Activated naive CD4-positive, alpha-beta T cell treated with anti-CD3 and anti-CD28 coated beads, Interleukin-2, amount 10 ng/mL, durations not matched to agents 7 days and 5 days (primary cell): ENCODE results near the gene SSBP3.
"Not testable (repeated sequence)": the region's sequence is repeated elsewhere in the genome, so short reads cannot be mapped to it uniquely, and the experiment has no call there.

Experiments used
- CTCF ChIA-PET: fragments of 350-600 bp; sonication (Branson Sonifier 250); formaldehyde crosslinking; loops from one replicate; lab custom pipeline; 2021; ENCODE audit warnings: antibody characterized with exemption; lab: Charles Lee
- DNase-seq: peaks from one replicate; pipeline ENCODE4 v3.0.0-alpha.2; 2020
- H3K27ac Mint-ChIP-seq: one replicate; pipeline ENCODE4 v1.8.0; 2021; ENCODE audit warnings: mild to moderate bottlenecking, moderate library complexity, mixed read lengths
- H3K27me3 Mint-ChIP-seq: one replicate; pipeline ENCODE4 v1.8.0; 2021; ENCODE audit warnings: mild to moderate bottlenecking, mixed read lengths
- H3K36me3 Mint-ChIP-seq: one replicate; pipeline ENCODE4 v1.8.0; 2021; ENCODE audit warnings: mixed read lengths
- H3K4me1 Mint-ChIP-seq: one replicate; pipeline ENCODE4 v1.8.0; 2021; ENCODE audit warnings: mixed read lengths
- H3K4me3 Mint-ChIP-seq: one replicate; pipeline ENCODE4 v1.8.0; 2021; ENCODE audit warnings: mild to moderate bottlenecking, moderate library complexity, mixed read lengths
- H3K9me3 Mint-ChIP-seq: one replicate; pipeline ENCODE4 v1.8.0; 2021; ENCODE audit warnings: mixed read lengths

SSBP3 gene

DNA sequence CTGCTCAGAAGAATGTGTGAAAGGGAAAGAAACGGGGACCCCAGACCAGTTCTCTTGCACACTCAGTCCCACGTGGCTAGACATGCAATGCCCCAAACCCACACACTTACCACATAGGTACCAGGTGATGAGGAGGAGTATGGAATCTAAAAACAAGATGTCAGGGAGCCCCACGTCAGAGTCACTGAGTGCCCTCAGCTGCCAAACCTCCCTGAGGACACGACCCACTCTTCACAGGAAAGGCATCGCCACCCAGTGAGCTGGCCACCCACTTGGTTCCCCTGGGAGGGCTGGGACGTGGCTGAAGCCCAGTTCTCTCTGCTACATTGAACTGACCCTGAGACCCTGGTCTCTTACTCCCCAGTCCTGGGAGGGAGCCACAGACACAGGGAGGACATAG is 164.8 kb downstream of the SSBP3 start:
- Mint-ChIP-seq H3K4me3 (no peak overlapping the region), H3K27me3 (no peaks in the 10 kb centered on the region), H3K27ac (peak overlapping the region; percentile 64), H3K4me1 (no peaks in the 10 kb centered on the region), H3K9me3 (no peaks in the 10 kb centered on the region), H3K36me3 (peaks cover 26% of the 10 kb centered on the region)
- DNase-seq, result no peak
- CTCF ChIA-PET, result no interaction called here

DNA sequence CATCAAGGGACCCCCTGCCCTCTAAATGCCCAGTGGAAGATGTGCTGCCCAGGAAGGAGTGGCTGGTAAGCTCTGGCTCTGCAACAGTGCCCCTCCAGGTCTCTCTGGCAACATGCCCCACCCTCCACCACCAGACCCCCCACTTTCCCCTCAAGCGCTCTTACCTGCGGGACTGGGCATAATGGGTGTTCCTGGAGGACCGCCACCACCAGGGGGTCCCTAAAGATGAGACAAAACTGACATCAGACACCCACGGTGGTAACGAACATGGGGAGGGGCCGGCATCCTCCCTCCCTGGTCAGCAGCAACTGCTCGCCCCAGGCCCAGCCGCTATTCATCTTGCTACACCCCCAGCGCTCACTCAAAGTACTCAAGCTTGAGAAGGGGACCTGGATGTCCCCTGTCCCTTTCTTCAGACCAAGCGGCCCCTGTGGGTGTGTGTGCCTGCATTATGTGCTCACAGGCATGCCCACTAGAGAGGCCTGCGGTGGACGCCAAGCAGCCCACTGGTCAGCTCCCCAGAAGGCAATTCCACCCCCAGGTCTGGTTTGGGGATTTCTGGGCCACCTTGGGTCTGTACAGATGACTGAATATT is 165.4 kb downstream of the SSBP3 start:
- H3K36me3 Mint-ChIP-seq, result peaks cover 28% of the 10 kb centered on the region
- CTCF ChIA-PET, result no interaction called here
- H3K4me1 Mint-ChIP-seq, result no peaks in the 10 kb centered on the region
- H3K9me3 Mint-ChIP-seq, result no peaks in the 10 kb centered on the region
- no peaks in the 10 kb centered on the region for H3K27me3 Mint-ChIP-seq
- DNase-seq, result no peak
- no peak overlapping the region for H3K27ac Mint-ChIP-seq
- no peak overlapping the region for H3K4me3 Mint-ChIP-seq

- no peak for DNase-seq
- peaks cover 31% of the 10 kb centered on the region for H3K36me3 Mint-ChIP-seq
These were observed 166.6 kb downstream of the SSBP3 start for GRCh38 chr1:54239631-54240031.

DNA sequence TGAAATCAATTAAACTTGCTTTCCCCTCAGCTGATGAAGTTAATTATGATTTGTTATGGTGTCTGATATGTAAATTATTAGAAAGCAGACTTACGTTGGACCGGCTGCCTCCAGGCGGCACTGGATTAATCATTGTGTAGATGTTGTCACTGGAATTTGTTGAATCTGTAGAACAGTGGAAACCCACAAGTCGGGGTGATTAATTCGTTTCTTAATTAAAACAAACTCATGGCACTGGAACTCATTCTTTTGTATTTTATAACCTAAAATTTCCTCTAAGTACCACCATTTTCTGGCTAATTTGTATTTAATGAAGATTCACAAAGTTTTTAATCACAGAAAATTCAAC is 167.2 kb downstream of the SSBP3 start:
- peaks cover 34% of the 10 kb centered on the region for H3K36me3 Mint-ChIP-seq
- H3K27me3 Mint-ChIP-seq, result no peaks in the 10 kb centered on the region
- DNase-seq, result no peak
- H3K4me1 Mint-ChIP-seq, result peaks cover 7% of the 10 kb centered on the region
- H3K9me3 Mint-ChIP-seq, result no peaks in the 10 kb centered on the region
- peak overlapping the region; percentile 4 for H3K27ac Mint-ChIP-seq
- CTCF ChIA-PET, result no interaction called here
- no peak overlapping the region for H3K4me3 Mint-ChIP-seq

More at GRCh38 chr1:54239631-54240031, 166.6 kb downstream of the SSBP3 start:
- no peak overlapping the region for H3K27ac Mint-ChIP-seq
- H3K9me3 Mint-ChIP-seq, result no peaks in the 10 kb centered on the region
- CTCF ChIA-PET, result no interaction called here
- peaks cover 4% of the 10 kb centered on the region for H3K4me1 Mint-ChIP-seq
- no peak overlapping the region for H3K4me3 Mint-ChIP-seq
- no peaks in the 10 kb centered on the region for H3K27me3 Mint-ChIP-seq

DNA sequence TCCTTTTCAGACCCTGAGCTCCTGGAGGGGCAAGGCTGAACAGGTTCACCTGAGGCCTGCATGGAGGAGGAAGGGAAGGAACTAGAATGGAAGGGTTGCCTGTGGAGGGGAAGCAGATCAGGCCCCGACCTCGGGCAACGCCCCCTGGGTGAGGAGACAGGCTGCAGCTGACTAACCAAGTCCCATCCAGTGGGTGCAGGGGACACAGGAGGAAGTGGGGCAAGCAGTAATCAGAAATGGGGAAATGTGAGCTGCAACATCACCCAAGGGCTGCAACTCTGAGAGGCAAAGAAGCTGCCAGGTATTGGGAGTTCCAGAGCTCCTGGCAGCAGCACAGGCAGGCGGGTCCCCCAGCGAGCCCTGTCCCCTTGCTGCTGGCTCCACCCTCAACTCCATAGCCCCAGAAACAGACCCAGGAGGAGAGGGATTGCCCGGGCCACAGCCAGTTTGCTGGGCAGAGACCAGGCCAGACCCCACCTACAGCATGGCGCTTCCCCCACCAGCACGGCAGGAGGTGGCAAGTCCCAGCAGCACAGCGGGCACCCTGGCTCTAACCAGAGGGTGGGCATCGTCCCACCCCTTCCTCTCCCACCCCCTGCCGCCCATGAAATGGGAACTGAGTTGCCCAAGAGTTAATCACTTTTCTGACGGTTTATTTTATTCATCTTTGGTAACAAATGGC is 167.7 kb downstream of the SSBP3 start:
- Mint-ChIP-seq H3K36me3 (peaks cover 34% of the 10 kb centered on the region), H3K27ac (peak overlapping the region; percentile 4), H3K4me1 (peaks cover 7% of the 10 kb centered on the region), H3K4me3 (no peak overlapping the region), H3K27me3 (no peaks in the 10 kb centered on the region), H3K9me3 (no peaks in the 10 kb centered on the region)
- CTCF ChIA-PET, result no interaction called here
- peak; percentile 16 for DNase-seq

DNA sequence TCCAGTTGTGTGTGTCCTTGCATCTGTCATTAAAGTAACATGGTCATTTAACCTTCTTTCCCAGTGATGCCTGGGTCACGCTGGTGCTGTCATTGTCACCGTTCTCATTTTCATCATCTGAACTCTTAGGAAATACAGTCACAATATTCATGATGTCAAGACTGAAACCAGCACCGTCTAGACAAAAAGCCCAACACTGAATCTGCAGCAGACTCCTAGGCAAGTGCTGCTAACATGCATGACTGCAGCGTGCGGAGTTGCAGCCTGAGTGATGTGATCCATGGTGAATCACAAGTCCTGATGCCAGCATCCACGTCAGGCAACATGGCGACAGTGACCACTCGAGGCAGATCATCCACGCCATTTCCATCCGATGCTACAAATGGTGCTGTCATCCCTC is 168.6 kb downstream of the SSBP3 start:
- Mint-ChIP-seq H3K36me3 (peaks cover 30% of the 10 kb centered on the region), H3K4me3 (no peak overlapping the region), H3K27ac (peak overlapping the region; percentile 76), H3K4me1 (peaks cover 7% of the 10 kb centered on the region), H3K27me3 (no peaks in the 10 kb centered on the region), H3K9me3 (no peaks in the 10 kb centered on the region)
- DNase-seq, result peak; percentile 12
- CTCF ChIA-PET, result no interaction called here

DNA sequence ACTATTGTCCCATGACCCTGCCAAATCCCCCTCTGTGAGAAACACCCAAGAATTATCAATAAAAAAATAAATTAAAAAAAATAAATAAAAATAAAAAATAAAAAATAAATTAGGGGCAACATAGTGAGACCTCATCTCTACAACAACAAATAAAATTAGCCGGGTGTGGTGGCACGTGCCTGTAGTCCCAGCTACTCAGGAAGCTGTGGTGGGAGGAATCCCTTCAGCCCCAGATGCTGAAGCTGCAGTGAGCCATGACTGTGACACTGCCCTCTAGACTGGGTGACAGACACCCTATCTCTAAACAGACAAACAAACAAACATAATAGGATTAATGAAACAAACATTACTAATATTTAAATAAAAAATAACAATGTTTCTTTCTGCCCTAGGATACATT is 171.9 kb downstream of the SSBP3 start:
- Mint-ChIP-seq H3K27ac (no peak overlapping the region), H3K36me3 (peaks cover 29% of the 10 kb centered on the region), H3K4me3 (no peak overlapping the region), H3K9me3 (no peaks in the 10 kb centered on the region), H3K4me1 (peaks cover 20% of the 10 kb centered on the region), H3K27me3 (no peaks in the 10 kb centered on the region)
- no peak for DNase-seq
- CTCF ChIA-PET, result no interaction called here

GRCh38 chr1:54233196-54233595 is 173.0 kb downstream of the SSBP3 start:
- H3K27me3 Mint-ChIP-seq, H3K4me3 Mint-ChIP-seq, H3K9me3 Mint-ChIP-seq, CTCF ChIA-PET, DNase-seq, H3K27ac Mint-ChIP-seq: not testable (repeated sequence)
- Mint-ChIP-seq H3K4me1 (peaks cover 23% of the 10 kb centered on the region), H3K36me3 (peaks cover 30% of the 10 kb centered on the region)

GRCh38 chr1:54230507-54231339 is 175.5 kb downstream of the SSBP3 start:
- CTCF ChIA-PET, result no interaction called here
- Mint-ChIP-seq H3K27ac (no peak overlapping the region), H3K27me3 (no peaks in the 10 kb centered on the region), H3K9me3 (no peaks in the 10 kb centered on the region), H3K36me3 (peaks cover 29% of the 10 kb centered on the region), H3K4me3 (no peak overlapping the region), H3K4me1 (peaks cover 28% of the 10 kb centered on the region)
- DNase-seq, result no peak

DNA sequence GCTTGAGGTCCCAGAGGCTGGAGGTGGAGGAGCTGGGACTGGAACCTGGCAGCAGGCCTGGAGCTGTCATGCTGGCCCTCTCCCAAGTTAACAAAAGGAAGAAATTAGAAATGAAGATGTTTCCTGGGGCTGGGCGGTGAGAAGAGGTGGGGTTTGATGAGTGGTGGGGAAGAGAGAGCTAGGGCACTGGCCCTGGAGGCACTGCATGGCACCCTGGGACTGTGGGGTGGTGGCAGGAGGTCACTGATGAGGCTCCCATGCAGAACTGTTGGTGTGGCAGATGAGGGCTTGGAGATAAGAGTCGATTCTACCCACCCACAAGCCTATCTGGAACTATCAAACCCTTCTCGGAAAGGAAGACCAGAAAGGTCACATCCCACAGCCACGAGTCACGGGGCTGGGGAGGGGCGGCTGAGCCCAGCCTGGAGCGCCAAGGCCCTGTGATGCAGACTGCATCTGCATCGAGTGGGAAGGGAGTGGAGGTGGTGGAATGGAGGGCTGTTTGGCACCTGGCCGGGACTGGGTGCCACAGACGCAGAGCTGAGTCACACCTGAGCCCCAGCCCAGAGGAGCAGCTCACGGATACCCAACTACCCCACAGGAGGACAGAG is 176.8 kb downstream of the SSBP3 start:
- H3K36me3 Mint-ChIP-seq, result peaks cover 25% of the 10 kb centered on the region
- peaks cover 22% of the 10 kb centered on the region for H3K4me1 Mint-ChIP-seq
- H3K4me3 Mint-ChIP-seq, result peak overlapping the region; percentile 18
- H3K27me3 Mint-ChIP-seq, result no peaks in the 10 kb centered on the region
- peak overlapping the region; percentile 77 for H3K27ac Mint-ChIP-seq
- DNase-seq, result no peak
- no peaks in the 10 kb centered on the region for H3K9me3 Mint-ChIP-seq
- CTCF ChIA-PET, result interaction anchor here (1.0 kb wide), 1 partner anchor 370 kb away, joined by 3 read pairs; no protein-coding TSS in a partner anchor

GRCh38 chr1:54228638-54229079 is 177.5 kb downstream of the SSBP3 start:
- no peak overlapping the region for H3K4me3 Mint-ChIP-seq
- peaks cover 21% of the 10 kb centered on the region for H3K4me1 Mint-ChIP-seq
- CTCF ChIA-PET, result interaction anchor here (1.0 to 1.1 kb wide), 2 partner anchors 14 to 369 kb away, joined by 3 read pairs; no protein-coding TSS in a partner anchor
- H3K36me3 Mint-ChIP-seq, result peaks cover 23% of the 10 kb centered on the region
- H3K27ac Mint-ChIP-seq, result no peak overlapping the region
- no peak for DNase-seq
- no peaks in the 10 kb centered on the region for H3K9me3 Mint-ChIP-seq
- H3K27me3 Mint-ChIP-seq, result no peaks in the 10 kb centered on the region

DNA sequence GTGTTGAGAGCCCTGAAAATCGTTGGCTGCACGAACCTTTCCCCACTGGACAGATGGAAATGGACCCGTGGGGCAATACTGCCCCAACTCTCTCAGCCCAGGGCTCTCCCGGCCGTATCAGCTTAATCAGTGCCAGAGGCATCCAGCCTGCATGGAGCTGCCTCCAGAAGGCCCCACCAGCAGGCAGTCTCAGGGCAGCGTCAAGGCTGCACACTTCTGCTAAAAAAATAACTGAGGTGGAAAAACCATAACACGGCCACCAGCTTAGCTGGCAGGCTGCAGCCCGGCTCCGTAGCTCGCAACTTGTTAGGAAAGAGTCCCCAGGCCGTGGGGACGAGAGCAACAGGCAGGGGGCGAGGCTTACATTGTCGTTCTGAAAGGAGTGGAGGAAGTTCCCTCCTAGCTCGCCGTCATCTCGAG is 178.3 kb downstream of the SSBP3 start:
- H3K36me3 Mint-ChIP-seq, result peaks cover 23% of the 10 kb centered on the region
- peaks cover 21% of the 10 kb centered on the region for H3K4me1 Mint-ChIP-seq
- no peaks in the 10 kb centered on the region for H3K9me3 Mint-ChIP-seq
- no peaks in the 10 kb centered on the region for H3K27me3 Mint-ChIP-seq
- no peak for DNase-seq
- CTCF ChIA-PET, result interaction anchor here (1.1 kb wide), 1 partner anchor 15 kb away, joined by 3 read pairs; no protein-coding TSS in a partner anchor
- H3K27ac Mint-ChIP-seq, result peak overlapping the region; percentile 80
- no peak overlapping the region for H3K4me3 Mint-ChIP-seq

- Mint-ChIP-seq H3K4me1 (peaks cover 21% of the 10 kb centered on the region), H3K36me3 (peaks cover 27% of the 10 kb centered on the region), H3K27me3 (no peaks in the 10 kb centered on the region), H3K9me3 (no peaks in the 10 kb centered on the region), H3K27ac (peak overlapping the region; percentile 80), H3K4me3 (no peak overlapping the region)
- CTCF ChIA-PET, result no interaction called here
- DNase-seq, result no peak
These were observed 179.0 kb downstream of the SSBP3 start for GRCh38 chr1:54227091-54227602.

DNA sequence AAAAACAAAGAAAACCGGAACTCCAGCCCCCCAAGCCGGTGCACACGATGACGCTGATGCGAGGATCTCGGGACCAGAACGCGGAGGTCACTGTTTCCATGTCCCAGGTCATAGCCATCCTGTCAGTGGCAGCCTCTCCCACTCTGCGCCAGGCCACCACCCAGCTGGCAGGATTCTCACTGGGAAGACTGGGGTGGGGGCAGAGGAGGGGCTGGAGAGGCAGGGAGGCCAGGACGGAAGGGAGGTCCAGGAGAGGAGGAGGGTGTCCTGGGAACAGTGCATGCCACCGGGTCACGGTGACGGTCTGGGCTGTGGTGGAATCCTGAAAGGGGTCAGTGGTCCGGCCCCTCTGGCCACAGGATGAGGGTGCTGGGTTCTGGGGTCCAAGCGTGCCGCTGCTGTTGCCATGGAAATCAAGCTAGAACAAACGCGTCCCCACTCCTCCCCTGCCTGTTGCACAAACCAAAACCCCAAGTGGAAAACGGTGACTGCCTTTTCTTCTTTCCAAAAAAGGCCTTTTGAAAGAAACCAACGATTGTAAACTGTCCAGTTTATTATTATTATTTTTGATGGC is 180.1 kb downstream of the SSBP3 start:
- Mint-ChIP-seq H3K27me3 (no peaks in the 10 kb centered on the region), H3K36me3 (peaks cover 32% of the 10 kb centered on the region), H3K4me1 (peaks cover 17% of the 10 kb centered on the region), H3K27ac (no peak overlapping the region), H3K4me3 (no peak overlapping the region), H3K9me3 (no peaks in the 10 kb centered on the region)
- CTCF ChIA-PET, result no interaction called here
- no peak for DNase-seq
